ENCODE measurements around the gene KIAA2012. TPM values are rescaled to one million over a fixed set of nuclear protein-coding genes. Genes with fewer than 3 reads are reported as not detected.

KIAA2012 gene
- total RNA-seq, 1 donor, result not detected

DNA sequence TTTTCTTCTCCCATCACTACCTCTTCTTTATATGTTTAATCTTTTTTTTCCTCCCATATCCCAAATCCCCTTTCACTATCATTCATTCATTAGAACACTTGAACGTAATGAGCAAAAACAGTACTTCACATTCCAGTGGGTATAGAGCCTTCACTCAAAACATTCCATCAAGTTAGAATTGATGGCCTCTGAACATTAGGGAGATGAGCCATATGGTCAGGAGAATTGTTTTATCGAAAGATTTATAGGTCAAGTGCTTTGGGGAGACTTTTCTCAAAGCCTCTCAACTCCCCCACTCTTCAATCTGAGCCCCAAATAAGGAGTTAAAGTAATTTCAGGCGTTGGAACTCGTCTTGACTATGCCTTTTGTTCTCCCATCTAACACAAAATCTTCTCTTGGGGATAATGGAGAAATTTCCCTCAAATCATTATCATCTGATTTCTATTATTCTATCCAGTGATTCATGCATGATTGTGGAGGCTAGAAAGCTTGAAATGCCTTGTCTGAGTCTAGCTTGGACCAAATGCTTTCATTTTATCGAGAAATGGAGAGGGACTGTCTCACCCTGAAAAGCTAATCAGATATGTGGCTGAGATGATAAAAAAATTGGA, 79.2 kb downstream of the KIAA2012 start:
- DNase-seq (ENCODE audit: insufficient read length, low spot score, missing footprints), result peak; percentile 71
- Histone ChIP-seq H3K4me3 (ENCODE audit: insufficient read depth, low read length) (no peak overlapping the region), H3K36me3 (ENCODE audit: insufficient read depth, low read length) (no peaks in the 10 kb centered on the region), H4K20me1 (ENCODE audit: insufficient read depth, low read length) (no peaks in the 10 kb centered on the region), H3K4me2 (ENCODE audit: insufficient read depth, low read length) (peak overlapping the region; percentile 49), H3K27ac (ENCODE audit: low read depth, low read length) (peak overlapping the region; percentile 70), H2AFZ (ENCODE audit: low read length) (peak overlapping the region; percentile 7), H3K4me1 (ENCODE audit: insufficient read depth, low read length) (peaks cover 48% of the 10 kb centered on the region), H3K79me2 (ENCODE audit: insufficient read depth, low read length) (no peaks in the 10 kb centered on the region), H3K9me3 (ENCODE audit: low read depth, low read length) (no peaks in the 10 kb centered on the region), H3K27me3 (ENCODE audit: insufficient read depth, low read length) (no peaks in the 10 kb centered on the region)
- TF ChIP-seq, protein P1, sequence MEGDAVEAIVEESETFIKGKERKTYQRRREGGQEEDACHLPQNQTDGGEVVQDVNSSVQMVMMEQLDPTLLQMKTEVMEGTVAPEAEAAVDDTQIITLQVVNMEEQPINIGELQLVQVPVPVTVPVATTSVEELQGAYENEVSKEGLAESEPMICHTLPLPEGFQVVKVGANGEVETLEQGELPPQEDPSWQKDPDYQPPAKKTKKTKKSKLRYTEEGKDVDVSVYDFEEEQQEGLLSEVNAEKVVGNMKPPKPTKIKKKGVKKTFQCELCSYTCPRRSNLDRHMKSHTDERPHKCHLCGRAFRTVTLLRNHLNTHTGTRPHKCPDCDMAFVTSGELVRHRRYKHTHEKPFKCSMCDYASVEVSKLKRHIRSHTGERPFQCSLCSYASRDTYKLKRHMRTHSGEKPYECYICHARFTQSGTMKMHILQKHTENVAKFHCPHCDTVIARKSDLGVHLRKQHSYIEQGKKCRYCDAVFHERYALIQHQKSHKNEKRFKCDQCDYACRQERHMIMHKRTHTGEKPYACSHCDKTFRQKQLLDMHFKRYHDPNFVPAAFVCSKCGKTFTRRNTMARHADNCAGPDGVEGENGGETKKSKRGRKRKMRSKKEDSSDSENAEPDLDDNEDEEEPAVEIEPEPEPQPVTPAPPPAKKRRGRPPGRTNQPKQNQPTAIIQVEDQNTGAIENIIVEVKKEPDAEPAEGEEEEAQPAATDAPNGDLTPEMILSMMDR (IDR thresholded peaks at IDR 0.05; ENCODE audit: extremely low read depth, low read depth, low read length), result no peak

DNA sequence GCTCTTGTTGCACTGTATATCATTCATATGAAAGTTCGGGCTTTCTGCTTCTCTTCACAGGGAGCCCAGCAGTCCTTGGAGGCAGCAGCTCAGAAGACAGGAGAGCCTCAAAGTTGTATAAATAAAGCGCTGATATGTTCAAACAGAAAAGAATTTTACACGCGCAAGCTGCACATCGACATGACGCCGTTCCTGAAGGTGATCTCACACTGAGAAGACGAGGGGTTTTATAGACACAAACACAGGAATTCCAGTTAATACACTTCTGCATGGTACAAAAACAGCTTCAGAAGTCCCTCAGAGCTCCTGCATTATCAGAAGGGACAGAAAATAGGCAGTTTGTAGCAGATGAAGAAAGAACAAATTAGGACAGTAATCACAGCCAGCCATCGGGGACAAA, 81.6 kb downstream of the KIAA2012 start:
- peak overlapping the region; percentile 15 for H2AFZ ChIP-seq (ENCODE audit: low read length)
- no peak for DNase-seq (ENCODE audit: insufficient read length, low spot score, missing footprints)

DNA sequence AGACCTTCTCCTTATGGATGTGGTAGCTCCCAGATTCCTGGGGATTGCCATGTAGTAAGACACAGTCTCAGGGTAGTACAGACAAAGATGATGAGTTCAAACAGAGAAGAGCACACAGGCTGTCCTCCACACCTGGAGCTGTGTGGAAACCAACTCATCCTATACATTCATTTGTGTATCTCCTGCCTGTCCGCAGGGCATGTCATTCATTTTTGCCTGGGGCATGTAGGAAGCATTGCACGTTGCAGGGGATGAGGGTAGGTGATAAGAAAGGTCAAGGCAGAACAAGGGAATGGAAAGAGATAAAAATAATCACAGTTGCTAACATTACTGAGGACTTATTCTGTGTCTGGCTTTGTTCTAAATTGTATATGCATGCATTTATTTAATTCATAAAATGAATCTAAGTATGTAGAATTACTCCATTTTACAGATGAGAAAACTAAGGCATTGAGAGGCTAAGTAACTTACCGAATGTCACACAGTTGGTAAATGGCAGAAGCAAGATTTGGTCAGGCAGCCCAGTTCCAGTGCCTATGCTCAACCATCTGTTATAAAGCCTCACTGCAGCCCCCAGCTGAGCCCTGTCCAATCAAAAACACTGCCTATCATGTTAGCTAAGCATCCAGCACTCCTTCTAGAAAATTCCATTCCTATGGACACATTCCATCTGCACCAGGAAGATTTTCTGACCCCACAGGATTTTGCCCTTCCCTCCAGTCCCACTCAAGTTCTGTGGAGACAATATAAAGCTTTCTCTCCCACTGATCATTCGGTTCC, 84.3 kb downstream of the KIAA2012 start:
- no peaks in the 10 kb centered on the region for H3K27me3 ChIP-seq (ENCODE audit: insufficient read depth, low read length)
- H3K4me3 ChIP-seq (ENCODE audit: insufficient read depth, low read length), result no peak overlapping the region
- H3K79me2 ChIP-seq (ENCODE audit: insufficient read depth, low read length), result no peaks in the 10 kb centered on the region
- DNase-seq (ENCODE audit: insufficient read length, low spot score, missing footprints), result no peak
- H3K27ac ChIP-seq (ENCODE audit: low read depth, low read length), result no peak overlapping the region
- H3K36me3 ChIP-seq (ENCODE audit: insufficient read depth, low read length), result no peaks in the 10 kb centered on the region
- H3K9me3 ChIP-seq (ENCODE audit: low read depth, low read length), result no peaks in the 10 kb centered on the region
- no peak overlapping the region for H2AFZ ChIP-seq (ENCODE audit: low read length)
- TF ChIP-seq, protein P1 (IDR thresholded peaks at IDR 0.05; ENCODE audit: extremely low read depth, low read depth, low read length), result no peak
- H4K20me1 ChIP-seq (ENCODE audit: insufficient read depth, low read length), result no peaks in the 10 kb centered on the region
- H3K4me2 ChIP-seq (ENCODE audit: insufficient read depth, low read length), result no peak overlapping the region
- peaks cover 19% of the 10 kb centered on the region for H3K4me1 ChIP-seq (ENCODE audit: insufficient read depth, low read length)

More for the DNA sequence above, 81.6 kb downstream of the KIAA2012 start:
- no peaks in the 10 kb centered on the region for H3K36me3 ChIP-seq (ENCODE audit: insufficient read depth, low read length)
- no peak overlapping the region for H3K4me2 ChIP-seq (ENCODE audit: insufficient read depth, low read length)
- TF ChIP-seq, protein P1 (IDR thresholded peaks at IDR 0.05; ENCODE audit: extremely low read depth, low read depth, low read length), result no peak
- no peaks in the 10 kb centered on the region for H3K9me3 ChIP-seq (ENCODE audit: low read depth, low read length)
- H4K20me1 ChIP-seq (ENCODE audit: insufficient read depth, low read length), result no peaks in the 10 kb centered on the region
- no peak overlapping the region for H3K27ac ChIP-seq (ENCODE audit: low read depth, low read length)
- H3K27me3 ChIP-seq (ENCODE audit: insufficient read depth, low read length), result no peaks in the 10 kb centered on the region
- no peaks in the 10 kb centered on the region for H3K79me2 ChIP-seq (ENCODE audit: insufficient read depth, low read length)
- no peak overlapping the region for H3K4me3 ChIP-seq (ENCODE audit: insufficient read depth, low read length)
- peaks cover 26% of the 10 kb centered on the region for H3K4me1 ChIP-seq (ENCODE audit: insufficient read depth, low read length)

DNA sequence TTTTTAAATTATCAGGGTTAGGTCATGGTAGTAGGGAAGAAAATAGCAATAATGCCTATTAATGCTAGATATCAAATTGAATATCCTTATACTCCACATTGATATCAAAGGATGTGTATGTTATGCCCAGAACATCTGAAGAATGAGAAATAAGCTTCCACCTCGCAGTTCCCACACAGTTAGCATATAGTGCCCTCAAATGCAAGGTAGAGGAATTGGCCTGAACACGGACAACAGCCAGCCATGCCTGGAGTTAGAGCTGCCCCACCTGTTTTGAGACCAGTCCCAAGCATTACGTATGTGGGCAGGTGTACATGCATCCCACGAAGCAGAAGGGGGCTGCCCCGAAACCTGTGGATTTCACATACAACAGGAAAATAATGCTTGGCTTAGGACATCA, 85.7 kb downstream of the KIAA2012 start:
- TF ChIP-seq, protein P1 (IDR thresholded peaks at IDR 0.05; ENCODE audit: extremely low read depth, low read depth, low read length), result peak; percentile 67
- no peak for DNase-seq (ENCODE audit: insufficient read length, low spot score, missing footprints)
- no peak overlapping the region for H3K4me2 ChIP-seq (ENCODE audit: insufficient read depth, low read length)

More for the DNA sequence above, 85.7 kb downstream of the KIAA2012 start:
- peaks cover 10% of the 10 kb centered on the region for H3K4me1 ChIP-seq (ENCODE audit: insufficient read depth, low read length)
- H4K20me1 ChIP-seq (ENCODE audit: insufficient read depth, low read length), result no peaks in the 10 kb centered on the region
- H3K9me3 ChIP-seq (ENCODE audit: low read depth, low read length), result no peaks in the 10 kb centered on the region
- no peaks in the 10 kb centered on the region for H3K36me3 ChIP-seq (ENCODE audit: insufficient read depth, low read length)
- no peaks in the 10 kb centered on the region for H3K79me2 ChIP-seq (ENCODE audit: insufficient read depth, low read length)
- H3K27ac ChIP-seq (ENCODE audit: low read depth, low read length), result no peak overlapping the region
- no peaks in the 10 kb centered on the region for H3K27me3 ChIP-seq (ENCODE audit: insufficient read depth, low read length)
- H3K4me3 ChIP-seq (ENCODE audit: insufficient read depth, low read length), result no peak overlapping the region
- no peak overlapping the region for H2AFZ ChIP-seq (ENCODE audit: low read length)
